Mesenchymal stem cell (in vitro differentiated cells and primary cell): ENCODE results near the gene ATP6V1F.

Source experiments
- DNase-seq: peaks from one replicate; pipeline ENCODE4 v3.0.0-alpha.2; 2013
- H2AFZ ChIP-seq: one replicate; pipeline ENCODE4 v1.6.1; 2013; ENCODE audit warnings: low read depth, mild to moderate bottlenecking, control low read depth, inconsistent platforms, low read length, moderate library complexity
- H2AK5ac ChIP-seq: 2 replicates; pipeline ENCODE4 v1.6.1; 2013; ENCODE audit warnings: low read length, moderate library complexity, mild to moderate bottlenecking, inconsistent platforms; ENCODE audit not compliant: severe bottlenecking
- H2BK120ac ChIP-seq: one replicate; pipeline ENCODE4 v1.6.1; 2013; ENCODE audit warnings: low read depth, mild to moderate bottlenecking, inconsistent platforms, low read length, moderate library complexity
- H2BK12ac ChIP-seq, 2 experiments: one replicate each; pipeline ENCODE4 v1.6.1; 2013; ENCODE audit warnings: inconsistent platforms in 2 of 2, low read length in 2 of 2, mild to moderate bottlenecking in 2 of 2, moderate library complexity in 2 of 2, control low read depth in 1 of 2
- H2BK15ac ChIP-seq: one replicate; pipeline ENCODE4 v1.6.1; 2013; ENCODE audit warnings: mild to moderate bottlenecking, low read depth, inconsistent platforms; ENCODE audit not compliant: poor library complexity, severe bottlenecking
- H2BK5ac ChIP-seq: 2 replicates; pipeline ENCODE4 v1.6.1; 2013; ENCODE audit warnings: low read depth, mild to moderate bottlenecking, low read length, control low read depth, inconsistent platforms; ENCODE audit not compliant: poor library complexity, severe bottlenecking
- H3K14ac ChIP-seq, 2 experiments: one replicate each; pipeline ENCODE4 v1.6.1; 2013; ENCODE audit warnings: inconsistent platforms in 2 of 2, low read length in 2 of 2, control low read depth in 1 of 2, mild to moderate bottlenecking in 1 of 2, moderate library complexity in 1 of 2
- H3K18ac ChIP-seq, 2 experiments: one replicate each; pipeline ENCODE4 v1.6.1; 2013; ENCODE audit warnings: inconsistent platforms in 2 of 2, low read length in 2 of 2, control low read depth in 1 of 2, low read depth in 1 of 2, mild to moderate bottlenecking in 1 of 2
- H3K23ac ChIP-seq, 2 experiments: one replicate each; pipeline ENCODE4 v1.6.1; 2013; ENCODE audit warnings: inconsistent platforms in 2 of 2, low read length in 2 of 2, mild to moderate bottlenecking in 2 of 2, moderate library complexity in 2 of 2, control low read depth in 1 of 2
- H3K27ac ChIP-seq: 2 replicates; pipeline ENCODE4 v1.5.1; 2013; ENCODE audit warnings: mild to moderate bottlenecking, moderate library complexity, low read length, control low read depth, inconsistent platforms; ENCODE audit not compliant: poor library complexity, severe bottlenecking
- H3K27me3 ChIP-seq, 2 experiments: 2 replicates each; pipeline versions ENCODE4 v1.6.1 to v1.7.0; 2013; ENCODE audit warnings: low read length in 2 of 2, mild to moderate bottlenecking in 2 of 2, moderate library complexity in 2 of 2, control low read depth in 1 of 2, inconsistent platforms in 1 of 2; ENCODE audit not compliant: control insufficient read depth in 1 of 2, insufficient read depth in 1 of 2
- H3K36me3 ChIP-seq, 2 experiments: 2 replicates each; pipeline versions ENCODE4 v1.6.1 to v1.7.0; 2013; ENCODE audit warnings: low read length in 2 of 2, control low read depth in 1 of 2, inconsistent platforms in 1 of 2, low read depth in 1 of 2, mild to moderate bottlenecking in 1 of 2; ENCODE audit not compliant: insufficient read depth in 2 of 2, control insufficient read depth in 1 of 2
- H3K4ac ChIP-seq, 2 experiments: one replicate each; pipeline ENCODE4 v1.6.1; 2013; ENCODE audit warnings: inconsistent platforms in 2 of 2, low read length in 2 of 2, mild to moderate bottlenecking in 2 of 2, moderate library complexity in 2 of 2, control low read depth in 1 of 2, low read depth in 1 of 2
- H3K4me1 ChIP-seq: 2 replicates; pipeline ENCODE4 v1.6.1; 2013; ENCODE audit warnings: low read depth, low read length, control low read depth; ENCODE audit not compliant: control insufficient read depth, insufficient read depth
- H3K4me2 ChIP-seq: 2 replicates; pipeline ENCODE4 v1.6.1; 2013; ENCODE audit warnings: low read length, mild to moderate bottlenecking, inconsistent platforms; ENCODE audit not compliant: poor library complexity, severe bottlenecking
- H3K4me3 ChIP-seq, 2 experiments: 2 replicates each; pipeline versions ENCODE4 v1.5.1 to v1.7.0; 2013; ENCODE audit warnings: low read length in 2 of 2, mild to moderate bottlenecking in 2 of 2, control low read depth in 1 of 2, low read depth in 1 of 2; ENCODE audit not compliant: insufficient read depth in 1 of 2
- H3K79me1 ChIP-seq: replicated peaks from 2 replicates; pipeline ENCODE4 v1.6.1; 2013; ENCODE audit warnings: mild to moderate bottlenecking, control low read depth, low read length, inconsistent platforms; ENCODE audit not compliant: poor library complexity, severe bottlenecking
- H3K9ac ChIP-seq: 2 replicates; pipeline ENCODE4 v1.7.0; 2013; ENCODE audit warnings: mild to moderate bottlenecking, low read length, moderate library complexity
- H3K9me3 ChIP-seq: 2 replicates; pipeline ENCODE4 v1.7.0; 2013; ENCODE audit warnings: mild to moderate bottlenecking, low read length; ENCODE audit not compliant: control insufficient read depth
- H4K8ac ChIP-seq: one replicate; pipeline ENCODE4 v1.6.1; 2013; ENCODE audit warnings: inconsistent platforms, mild to moderate bottlenecking, low read length, moderate library complexity
- H4K91ac ChIP-seq: one replicate; pipeline ENCODE4 v1.6.1; 2013; ENCODE audit warnings: mild to moderate bottlenecking, low read length, inconsistent platforms
- WGBS: methylation state at CpG from one replicate; pipeline ENCODE4 v1.1.7; 2013; ENCODE audit warnings: mixed read lengths; 5-methylcytosine and 5-hydroxymethylcytosine counted together

Gene ATP6V1F

DNA sequence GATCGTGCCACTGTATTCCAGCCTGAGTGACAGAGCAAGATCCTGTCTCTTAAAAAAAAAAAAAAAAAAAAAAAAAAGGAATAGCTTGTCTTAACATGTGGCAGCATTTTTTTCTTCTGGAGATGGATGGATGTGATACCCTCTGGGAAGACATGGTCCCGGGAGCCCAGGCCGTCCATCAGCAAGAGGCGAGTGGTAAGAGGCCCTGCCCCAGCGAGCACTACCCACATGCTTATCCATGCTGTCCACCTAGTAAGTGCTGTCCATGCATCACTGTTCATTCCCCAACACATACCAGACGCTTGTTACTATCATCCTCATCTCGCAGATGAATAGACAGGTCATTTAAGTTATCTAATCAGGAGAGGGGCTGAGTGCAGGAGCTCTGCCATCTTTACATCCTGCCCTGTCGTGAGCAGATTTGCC, 12.9 kb downstream of the ATP6V1F start:
- Histone ChIP-seq H3K79me1 (no peaks in the 10 kb centered on the region), H3K4me2 (no peak overlapping the region), H3K4me3 (no peak overlapping the region), H3K14ac (no peak overlapping the region), H4K91ac (no peak overlapping the region), H2AK5ac (no peak overlapping the region), H2BK15ac (no peak overlapping the region), H3K9me3 (no peaks in the 10 kb centered on the region), H2AFZ (no peak overlapping the region), H3K9ac (no peak overlapping the region), H3K36me3 (peaks cover 0 to 23% of the 10 kb centered on the region in 2 experiments), H3K27me3 (peaks cover 20 to 54% of the 10 kb centered on the region in 2 experiments), H3K23ac (no peak overlapping the region), H2BK12ac (no peak overlapping the region), H4K8ac (no peak overlapping the region), H3K4me1 (peaks cover 10% of the 10 kb centered on the region), H3K18ac (no peak overlapping the region), H2BK120ac (no peak overlapping the region), H2BK5ac (no peak overlapping the region), H3K4ac (no peak overlapping the region), H3K27ac (no peak overlapping the region)
- DNase-seq: no peak
- WGBS: 83% methylated on average over 8 of the region's 8 CpGs

DNA sequence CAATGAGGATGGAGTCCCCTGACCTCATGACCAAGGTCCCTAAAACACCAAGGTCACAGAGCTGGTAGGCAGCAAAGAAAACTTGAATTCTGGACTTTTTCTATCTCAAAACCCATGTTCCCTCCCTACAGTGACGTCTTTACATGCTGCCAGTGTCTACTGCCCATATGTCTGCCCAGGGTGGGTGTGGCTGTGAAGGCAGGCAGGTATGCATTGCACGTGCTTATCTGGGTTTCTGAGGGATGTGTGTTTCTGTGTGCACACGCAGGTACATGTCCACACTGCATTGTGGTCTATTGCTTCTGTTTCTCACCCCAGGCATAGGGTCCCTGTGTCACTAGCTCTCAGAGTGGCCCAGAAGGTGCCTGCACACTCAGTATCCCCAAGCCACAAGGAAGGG, 13.5 kb downstream of the ATP6V1F start:
- no peak overlapping the region for H3K4me2 ChIP-seq
- H3K9me3 ChIP-seq: no peaks in the 10 kb centered on the region
- H2BK5ac ChIP-seq: no peak overlapping the region
- H3K14ac ChIP-seq: no peak overlapping the region
- no peak overlapping the region for H2BK120ac ChIP-seq
- no peak for DNase-seq
- no peak overlapping the region for H2BK15ac ChIP-seq
- H2AFZ ChIP-seq: no peak overlapping the region
- H3K27ac ChIP-seq: no peak overlapping the region
- H4K91ac ChIP-seq: no peak overlapping the region
- no peak overlapping the region for H4K8ac ChIP-seq
- H2AK5ac ChIP-seq: no peak overlapping the region
- H3K79me1 ChIP-seq: no peaks in the 10 kb centered on the region
- H3K4ac ChIP-seq: no peak overlapping the region
- no peak overlapping the region for H3K18ac ChIP-seq
- peaks cover 10% of the 10 kb centered on the region for H3K4me1 ChIP-seq
- H3K36me3 ChIP-seq: peaks cover 0 to 23% of the 10 kb centered on the region in 2 experiments
- no peak overlapping the region for H2BK12ac ChIP-seq
- no peak overlapping the region for H3K4me3 ChIP-seq
- H3K9ac ChIP-seq: no peak overlapping the region
- WGBS: 81% methylated on average over 3 of the region's 3 CpGs
- H3K23ac ChIP-seq: no peak overlapping the region
- peaks cover 15 to 49% of the 10 kb centered on the region in 2 experiments for H3K27me3 ChIP-seq

DNA sequence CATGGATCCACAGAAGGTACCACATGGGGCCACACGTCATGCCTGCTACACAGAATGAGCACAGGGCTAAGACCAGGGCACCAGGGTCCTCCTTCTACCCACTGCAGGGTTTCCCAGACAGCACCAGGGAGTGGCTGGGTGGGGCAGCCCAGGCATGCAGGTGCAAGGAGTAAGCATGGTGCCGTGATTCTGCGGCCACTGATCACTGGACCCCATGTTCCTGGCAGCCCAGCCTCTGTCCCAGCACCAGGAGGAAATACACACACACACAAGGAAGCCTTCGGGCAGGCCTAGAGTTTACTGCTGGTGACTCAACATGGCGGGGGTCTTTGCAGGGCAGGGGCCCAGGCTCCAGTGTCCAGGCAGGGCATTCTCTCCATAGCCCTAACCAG, 13.9 kb downstream of the ATP6V1F start:
- H3K79me1 ChIP-seq: no peaks in the 10 kb centered on the region
- no peak overlapping the region for H2BK15ac ChIP-seq
- H3K4me2 ChIP-seq: no peak overlapping the region
- no peak overlapping the region for H3K9ac ChIP-seq
- no peak overlapping the region for H3K27ac ChIP-seq
- peaks cover 10% of the 10 kb centered on the region for H3K4me1 ChIP-seq
- no peak overlapping the region for H4K91ac ChIP-seq
- no peak overlapping the region for H2BK120ac ChIP-seq
- no peaks in the 10 kb centered on the region for H3K9me3 ChIP-seq
- no peak overlapping the region for H2AFZ ChIP-seq
- no peak overlapping the region for H3K14ac ChIP-seq
- no peak overlapping the region for H2BK5ac ChIP-seq
- H2AK5ac ChIP-seq: no peak overlapping the region
- no peak overlapping the region for H3K4ac ChIP-seq
- 79% methylated on average over 5 of the region's 5 CpGs for WGBS
- peaks cover 15 to 49% of the 10 kb centered on the region in 2 experiments for H3K27me3 ChIP-seq
- no peak overlapping the region for H3K18ac ChIP-seq
- no peak overlapping the region for H3K4me3 ChIP-seq
- H3K23ac ChIP-seq: no peak overlapping the region
- no peak overlapping the region for H2BK12ac ChIP-seq
- no peak overlapping the region for H4K8ac ChIP-seq
- DNase-seq: no peak
- H3K36me3 ChIP-seq: peaks cover 0 to 23% of the 10 kb centered on the region in 2 experiments

DNA sequence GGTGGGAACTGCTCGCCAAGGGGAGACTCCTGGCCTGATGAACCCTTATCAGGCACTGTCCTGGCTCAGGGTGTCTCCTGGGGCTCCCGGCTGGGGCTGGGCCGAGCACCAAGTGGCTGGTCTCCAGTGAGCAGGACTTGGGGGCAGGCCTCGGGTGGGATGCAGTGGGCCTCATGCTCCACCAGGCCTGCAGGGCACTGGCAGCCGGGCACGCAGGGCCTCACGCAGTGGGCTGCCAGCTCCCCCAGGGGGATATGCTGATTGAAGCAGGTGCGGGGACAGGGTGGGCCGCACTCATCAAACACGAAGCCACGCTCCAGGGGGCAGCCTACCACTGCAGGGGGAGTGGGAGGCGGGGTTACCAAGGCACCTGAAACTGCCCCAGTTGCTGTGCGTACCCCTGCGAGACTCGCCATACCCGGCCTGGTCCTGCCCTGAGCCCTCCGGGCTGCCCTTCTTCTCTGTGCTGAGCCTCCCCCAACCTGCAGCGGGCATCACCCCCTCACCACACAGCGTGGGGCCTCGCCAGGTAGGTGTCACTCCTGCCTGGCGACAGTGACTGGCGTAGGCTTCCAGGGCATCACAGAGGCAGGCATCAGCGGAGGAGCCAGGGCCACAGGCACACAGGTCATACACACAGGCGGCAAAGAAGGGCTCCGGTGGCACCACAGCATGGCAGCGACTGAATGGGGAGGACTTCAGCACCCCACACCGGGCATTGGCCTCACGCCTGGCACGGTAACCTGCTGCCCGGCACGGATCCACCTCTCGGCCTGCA, 14.5 kb downstream of the ATP6V1F start:
- Histone ChIP-seq H3K23ac (no peak overlapping the region), H3K9ac (no peak overlapping the region), H3K14ac (no peak overlapping the region), H3K9me3 (no peaks in the 10 kb centered on the region), H3K27ac (no peak overlapping the region), H3K4me3 (peak overlapping the region in 1 of 2 experiments; percentile 23), H3K27me3 (peaks cover 12 to 46% of the 10 kb centered on the region in 2 experiments), H3K18ac (no peak overlapping the region), H2BK15ac (no peak overlapping the region), H2BK5ac (no peak overlapping the region), H2BK120ac (no peak overlapping the region), H2AFZ (no peak overlapping the region), H3K36me3 (peaks cover 0 to 23% of the 10 kb centered on the region in 2 experiments), H2BK12ac (no peak overlapping the region), H4K8ac (no peak overlapping the region), H3K4me2 (no peak overlapping the region), H4K91ac (no peak overlapping the region), H3K4me1 (peaks cover 10% of the 10 kb centered on the region), H2AK5ac (no peak overlapping the region), H3K4ac (no peak overlapping the region), H3K79me1 (no peaks in the 10 kb centered on the region)
- WGBS: 95% methylated on average over 32 of the region's 32 CpGs
- no peak for DNase-seq
